ENCODE results near the gene CDK5RAP1.
A peak's percentile ranks its signal among the peaks of the same experiment; 100 is the strongest.

DNA sequence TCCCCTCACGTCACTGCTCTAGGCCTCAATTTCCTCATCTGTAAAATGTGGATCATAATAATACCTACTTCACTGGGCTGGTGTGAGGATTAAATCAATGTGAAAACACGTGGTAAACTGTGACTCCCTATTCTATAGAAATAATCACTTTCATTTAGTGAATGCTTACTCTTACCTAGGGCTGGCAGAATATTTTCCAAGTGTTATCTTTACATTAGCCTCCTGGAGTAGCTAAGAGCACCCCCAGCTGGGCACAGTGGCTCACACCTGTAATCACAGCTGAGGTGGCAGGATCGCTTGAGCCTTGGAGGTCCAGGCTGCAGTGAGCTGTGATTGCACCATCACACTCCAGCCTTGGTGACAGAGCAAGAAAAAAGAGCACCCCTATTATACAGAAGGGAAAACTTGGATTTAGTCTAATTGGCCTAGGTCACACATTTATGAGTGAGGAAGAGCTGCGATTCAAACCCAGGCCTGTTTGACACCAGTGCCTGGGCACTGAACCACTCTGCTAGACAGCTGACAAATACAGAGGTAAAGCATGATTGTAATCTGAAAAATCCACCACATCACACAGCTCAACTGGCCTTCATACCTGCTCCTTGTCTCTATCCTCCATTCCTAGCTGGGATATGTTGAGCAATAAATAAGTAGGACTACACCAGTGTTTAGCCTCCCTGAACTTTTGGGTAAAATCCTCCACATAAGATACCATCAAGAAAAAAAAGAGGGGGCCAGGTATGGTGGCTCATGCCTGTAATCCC lies 43.7 kb upstream of the CDK5RAP1 start:
- TF ChIP-seq POLR2A (IDR thresholded peaks at IDR 0.05) (no peak), CTCF (IDR thresholded peaks at IDR 0.05 in 8 of 11, conservative IDR thresholded peaks at IDR 0.05 in 3 of 11) (peak in 1 of 11 experiments; percentile 6)

Measured in spleen (tissue), 7 donors.